GM10266 (cell line): ENCODE results near the gene RMP24.
A peak's percentile ranks its signal among the peaks of the same experiment; 100 is the strongest.

Experiments
- DNase-seq: peaks from one replicate; pipeline ENCODE4 v3.0.0; 2012; ENCODE audit errors: extremely low spot score
- CTCF ChIP-seq: IDR thresholded peaks from 2 replicates; pipeline ENCODE4 v1.5.1; 2012; ENCODE audit warnings: mild to moderate bottlenecking, low read depth; ENCODE audit not compliant: control insufficient read depth, insufficient read depth; ENCODE audit errors: missing control alignments

Gene RMP24

GRCh38 chr18:35972197-35973000, at the start of gene RMP24:
Gene RMP24, plus strand, starts transcription at chr18:35972679.
- no peak for TF ChIP-seq CTCF
- DNase-seq, result peak; percentile 90

- no peak for TF ChIP-seq CTCF
These were observed 48.4 kb upstream of the RMP24 start for GRCh38 chr18:35923939-35924684.

DNA sequence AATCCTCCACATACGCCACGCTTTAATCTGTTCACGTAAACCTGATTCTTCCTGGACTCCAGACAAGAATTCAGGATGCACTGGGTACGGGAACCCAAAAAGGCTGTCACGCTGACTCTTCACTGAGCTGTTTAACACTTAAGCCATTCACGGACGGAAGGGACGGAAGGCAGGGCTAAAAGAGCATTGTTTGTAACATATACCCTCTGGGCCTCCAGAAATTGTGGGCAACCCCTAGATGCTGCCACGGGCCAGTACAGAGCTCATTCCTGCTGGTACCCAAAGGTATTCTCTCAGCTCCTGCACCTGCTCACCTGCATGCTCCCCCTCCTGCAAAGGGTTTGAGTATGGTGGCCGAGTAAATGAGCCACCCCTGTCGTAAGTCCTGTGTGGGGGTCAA, 45.6 kb upstream of the RMP24 start:
- no peak for DNase-seq
- no peak for TF ChIP-seq CTCF

More at GRCh38 chr18:35923939-35924684, 48.4 kb upstream of the RMP24 start:
- no peak for DNase-seq

DNA sequence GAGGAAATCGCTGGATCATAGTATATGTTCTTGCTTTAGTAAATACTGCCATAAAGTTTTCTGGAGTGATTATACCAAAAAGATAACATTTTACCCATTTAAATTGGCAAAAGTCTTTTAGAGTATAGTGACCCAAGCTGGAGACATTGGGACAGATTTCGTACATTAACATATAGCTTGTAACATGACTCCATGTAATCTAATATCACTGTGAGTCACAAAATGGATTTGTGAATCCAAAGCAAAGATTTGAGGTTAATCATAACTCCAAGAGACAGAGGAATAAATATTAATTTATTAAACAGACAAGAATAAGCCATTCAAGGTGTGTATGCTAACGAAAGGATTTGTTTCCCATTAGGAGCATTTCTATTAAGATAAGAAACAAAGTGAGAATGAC, 45.0 kb upstream of the RMP24 start:
- TF ChIP-seq CTCF, result no peak
- no peak for DNase-seq

DNA sequence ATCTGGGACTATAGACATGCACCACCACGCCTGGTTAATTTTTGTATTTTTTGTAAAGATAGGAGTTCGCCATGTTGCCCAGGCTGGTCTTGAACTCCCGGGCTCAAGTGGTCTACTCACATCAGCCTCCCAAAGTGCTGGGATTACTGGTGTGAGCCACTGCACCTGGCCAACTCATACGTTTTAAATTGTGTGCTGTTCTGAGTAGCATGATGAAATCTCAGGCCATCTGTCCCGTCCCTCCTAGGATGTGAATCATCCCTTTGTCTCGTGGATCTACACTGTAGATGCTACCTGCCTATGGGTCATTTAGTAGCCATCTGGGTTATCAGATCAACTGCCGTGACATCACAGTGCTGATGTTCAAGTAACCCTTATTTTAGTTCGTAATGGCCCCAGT, 38.5 kb upstream of the RMP24 start:
- DNase-seq, result no peak
- TF ChIP-seq CTCF, result no peak

- DNase-seq, result no peak
- TF ChIP-seq CTCF, result no peak
These were observed 37.6 kb upstream of the RMP24 start for GRCh38 chr18:35934891-35935290.

GRCh38 chr18:35935805-35936204, 36.7 kb upstream of the RMP24 start:
- no peak for TF ChIP-seq CTCF
- no peak for DNase-seq
